Suprapubic skin (tissue), 4 donors: Measurements from ENCODE around the gene C1orf226. TPM values are rescaled to one million over a fixed set of nuclear protein-coding genes. Genes with fewer than 3 reads are reported as not detected.
"Not testable (repeated sequence)": the region's sequence is repeated elsewhere in the genome, so short reads cannot be mapped to it uniquely, and the experiment has no call there.

Source experiments
- DNase-seq, 2 donors: peaks; one replicate each; pipeline ENCODE4 v3.0.0-alpha.2; 2019; ENCODE audit warnings: low spot score in 2 of 2
- H3K27ac ChIP-seq: fragments of 200-600 bp; sonication (generic); one replicate; pipeline ENCODE4 v1.5.1; 2019
- H3K27me3 ChIP-seq: fragments of 200-600 bp; sonication (generic); one replicate; pipeline ENCODE4 v1.5.1; 2019
- H3K36me3 ChIP-seq: fragments of 200-600 bp; sonication (generic); one replicate; pipeline ENCODE4 v1.5.1; 2019
- H3K4me1 ChIP-seq: fragments of 200-600 bp; sonication (generic); one replicate; pipeline ENCODE4 v1.5.1; 2019
- H3K4me3 ChIP-seq: fragments of 200-600 bp; sonication (generic); one replicate; pipeline ENCODE4 v1.5.1; 2019; ENCODE audit warnings: mild to moderate bottlenecking
- H3K9me3 ChIP-seq: fragments of 200-600 bp; sonication (generic); one replicate; pipeline ENCODE4 v1.5.1; 2019
- EP300 ChIP-seq: sonication (generic); formaldehyde crosslinking; IDR thresholded peaks from one replicate; pipeline ENCODE4 v1.6.1; 2017; ENCODE audit warnings: antibody characterized with exemption
- POLR2A ChIP-seq, 2 donors: fragments of 450-650 bp; IDR thresholded peaks; one replicate each; pipeline ENCODE4 v1.6.1; 2017; ENCODE audit warnings: antibody characterized with exemption in 2 of 2, mild to moderate bottlenecking in 2 of 2, moderate library complexity in 2 of 2
- POLR2AphosphoS5 ChIP-seq, 3 donors: sonication (generic); formaldehyde crosslinking; IDR thresholded peaks; one replicate each; pipeline ENCODE4 v1.6.1; 2017; ENCODE audit warnings: antibody characterized with exemption in 3 of 3
- WGBS: methylation state at CpG from one replicate; pipeline ENCODE4 v1.1.5; 2018; 5-methylcytosine and 5-hydroxymethylcytosine counted together
- total RNA-seq, 4 donors: library from RNA; depleted of rRNA; stranded (reverse); fragments of >200 nt; gene quantifications; one replicate each; pipeline ENCODE4 v1.1.0, GENCODE V29; 2016
- TF ChIP-seq, protein P1 (sequence below), 2 donors: fragments of 200-600 bp in 1 of 2; fragments of 450-650 bp in 1 of 2; sonication (generic) in 1 of 2; IDR thresholded peaks; one replicate each; pipeline ENCODE4 v1.5.1; 2016 to 2019; ENCODE audit warnings: antibody characterized with exemption in 2 of 2, mild to moderate bottlenecking in 1 of 2, moderate library complexity in 1 of 2

C1orf226 gene
- total RNA-seq, 4 donors from 2014 or later, result 3.1 to 14.0 (median 8.9) TPM

DNA sequence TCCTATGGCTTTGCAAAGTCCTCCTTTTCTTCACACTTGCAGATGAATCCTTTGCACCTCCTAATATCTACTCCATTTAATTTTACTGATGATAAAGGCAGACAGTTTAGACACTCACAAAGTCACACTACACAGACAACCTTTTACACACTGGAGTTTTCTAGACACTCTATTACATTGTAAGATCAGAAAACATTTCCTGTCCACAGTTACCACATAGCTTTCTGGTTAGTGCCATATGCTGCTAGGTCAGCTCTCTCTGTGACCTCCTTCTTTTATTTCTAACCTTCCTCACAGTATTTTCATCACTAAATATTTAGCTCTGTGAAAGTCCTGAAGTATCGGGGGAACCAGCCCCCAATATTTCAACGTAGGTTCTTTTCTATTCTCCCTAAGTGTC lies 25.3 kb downstream of the C1orf226 start:
- Histone ChIP-seq H3K4me3 (no peak overlapping the region), H3K4me1 (no peaks in the 10 kb centered on the region), H3K27me3 (peaks cover 2% of the 10 kb centered on the region), H3K36me3 (no peaks in the 10 kb centered on the region), H3K27ac (no peak overlapping the region), H3K9me3 (no peaks in the 10 kb centered on the region)
- 88% methylated on average over 2 of the region's 2 CpGs for WGBS
- DNase-seq, result no peak
- TF ChIP-seq POLR2A (IDR thresholded peaks at IDR 0.05), result no peak
- TF ChIP-seq, protein P1, sequence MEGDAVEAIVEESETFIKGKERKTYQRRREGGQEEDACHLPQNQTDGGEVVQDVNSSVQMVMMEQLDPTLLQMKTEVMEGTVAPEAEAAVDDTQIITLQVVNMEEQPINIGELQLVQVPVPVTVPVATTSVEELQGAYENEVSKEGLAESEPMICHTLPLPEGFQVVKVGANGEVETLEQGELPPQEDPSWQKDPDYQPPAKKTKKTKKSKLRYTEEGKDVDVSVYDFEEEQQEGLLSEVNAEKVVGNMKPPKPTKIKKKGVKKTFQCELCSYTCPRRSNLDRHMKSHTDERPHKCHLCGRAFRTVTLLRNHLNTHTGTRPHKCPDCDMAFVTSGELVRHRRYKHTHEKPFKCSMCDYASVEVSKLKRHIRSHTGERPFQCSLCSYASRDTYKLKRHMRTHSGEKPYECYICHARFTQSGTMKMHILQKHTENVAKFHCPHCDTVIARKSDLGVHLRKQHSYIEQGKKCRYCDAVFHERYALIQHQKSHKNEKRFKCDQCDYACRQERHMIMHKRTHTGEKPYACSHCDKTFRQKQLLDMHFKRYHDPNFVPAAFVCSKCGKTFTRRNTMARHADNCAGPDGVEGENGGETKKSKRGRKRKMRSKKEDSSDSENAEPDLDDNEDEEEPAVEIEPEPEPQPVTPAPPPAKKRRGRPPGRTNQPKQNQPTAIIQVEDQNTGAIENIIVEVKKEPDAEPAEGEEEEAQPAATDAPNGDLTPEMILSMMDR (IDR thresholded peaks at IDR 0.05), result no peak
- TF ChIP-seq EP300, result no peak
- TF ChIP-seq POLR2AphosphoS5 (IDR thresholded peaks at IDR 0.05), result no peak

DNA sequence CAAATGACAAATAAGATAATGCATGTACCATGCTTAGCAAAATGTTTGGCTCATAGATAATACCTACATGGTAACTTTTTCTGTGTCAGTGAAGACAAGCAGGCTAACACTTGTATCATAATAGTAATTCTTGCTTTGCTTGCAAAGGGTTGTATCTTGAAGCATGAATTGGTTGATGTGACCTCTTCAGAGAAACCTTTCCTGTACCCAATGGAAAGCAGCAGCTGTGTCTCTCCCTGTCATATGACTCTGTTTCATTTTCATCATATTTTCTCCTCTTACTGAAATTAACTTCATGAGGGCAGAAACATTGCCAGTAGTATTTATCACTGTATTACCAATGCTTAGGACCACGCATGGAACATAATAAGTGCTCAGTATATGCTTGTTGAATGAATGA lies 26.0 kb downstream of the C1orf226 start:
- Histone ChIP-seq H3K27me3 (no peaks in the 10 kb centered on the region), H3K27ac (no peak overlapping the region), H3K4me1 (no peaks in the 10 kb centered on the region), H3K4me3 (no peak overlapping the region), H3K9me3 (no peaks in the 10 kb centered on the region), H3K36me3 (no peaks in the 10 kb centered on the region)
- DNase-seq, result no peak
- no peak for TF ChIP-seq POLR2A (IDR thresholded peaks at IDR 0.05)
- 91% methylated on average over 1 of the region's 1 CpG for WGBS

DNA sequence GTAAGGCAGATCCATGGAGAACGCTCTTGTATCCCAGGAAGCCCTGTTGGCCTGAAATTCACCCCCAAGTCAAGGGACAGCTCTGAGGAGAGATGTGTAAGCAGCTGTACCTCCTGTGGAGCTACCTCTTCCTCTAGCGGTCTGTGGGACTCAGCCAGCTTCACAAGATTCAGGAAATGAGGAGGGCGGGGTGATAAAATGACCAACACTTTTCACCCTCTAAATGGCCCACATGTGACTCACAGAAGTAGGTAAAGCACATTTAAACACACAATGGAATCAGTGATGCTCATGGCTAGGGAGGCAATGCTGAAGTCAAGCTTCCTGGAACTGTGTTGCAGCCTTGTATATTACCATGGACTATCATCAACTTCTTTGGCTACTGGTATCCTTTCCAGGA lies 30.5 kb downstream of the C1orf226 start, which contains the start of gene SH2D1B:
Gene SH2D1B, minus strand, starts transcription at position 135 of the 400 bp plus-strand sequence. Its CDS starts 120 bp downstream, at position 15.
- no peaks in the 10 kb centered on the region for H3K9me3 ChIP-seq
- TF ChIP-seq, protein P1 (IDR thresholded peaks at IDR 0.05), result no peak
- TF ChIP-seq EP300 (no peak), POLR2A (IDR thresholded peaks at IDR 0.05) (no peak), POLR2AphosphoS5 (IDR thresholded peaks at IDR 0.05) (no peak)
- H3K36me3 ChIP-seq, result no peaks in the 10 kb centered on the region
- 89% methylated on average over 3 of the region's 3 CpGs for WGBS
- DNase-seq, result no peak
- H3K27ac ChIP-seq, result no peak within 1 kb of the TSS
- H3K4me3 ChIP-seq, result no peak within 1 kb of the TSS
- no peaks in the 10 kb centered on the region for H3K27me3 ChIP-seq
- H3K4me1 ChIP-seq, result no peaks in the 10 kb centered on the region

DNA sequence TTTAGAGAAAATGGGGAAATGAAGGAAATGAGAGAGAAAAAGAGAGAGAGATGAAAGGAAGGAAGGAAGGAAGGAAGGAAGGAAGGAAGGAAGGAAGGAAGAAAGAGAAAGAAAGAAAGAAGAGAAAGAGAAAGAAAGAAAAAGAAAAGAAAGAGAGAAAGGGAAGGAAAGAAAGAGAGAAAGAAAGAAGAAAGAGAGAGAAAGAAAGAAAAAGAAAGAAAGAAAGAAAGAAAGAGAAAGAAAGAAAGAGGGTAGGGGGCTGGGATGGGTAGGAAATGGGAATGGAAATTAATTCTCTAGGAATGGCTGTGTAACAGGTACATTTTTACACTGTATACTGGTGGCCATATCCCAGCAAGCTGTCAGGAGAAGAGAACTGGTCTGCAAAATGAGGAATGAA lies 34.7 kb downstream of the C1orf226 start:
- Histone ChIP-seq H3K9me3 (no peaks in the 10 kb centered on the region), H3K4me3 (no peak overlapping the region), H3K27ac (no peak overlapping the region), H3K4me1 (no peaks in the 10 kb centered on the region), H3K27me3 (no peaks in the 10 kb centered on the region), H3K36me3 (no peaks in the 10 kb centered on the region)
- no peak for DNase-seq
- no peak for TF ChIP-seq POLR2A (IDR thresholded peaks at IDR 0.05)
- TF ChIP-seq, protein P1 (IDR thresholded peaks at IDR 0.05), result no peak
- TF ChIP-seq EP300, result no peak
- TF ChIP-seq POLR2AphosphoS5 (IDR thresholded peaks at IDR 0.05), result no peak

DNA sequence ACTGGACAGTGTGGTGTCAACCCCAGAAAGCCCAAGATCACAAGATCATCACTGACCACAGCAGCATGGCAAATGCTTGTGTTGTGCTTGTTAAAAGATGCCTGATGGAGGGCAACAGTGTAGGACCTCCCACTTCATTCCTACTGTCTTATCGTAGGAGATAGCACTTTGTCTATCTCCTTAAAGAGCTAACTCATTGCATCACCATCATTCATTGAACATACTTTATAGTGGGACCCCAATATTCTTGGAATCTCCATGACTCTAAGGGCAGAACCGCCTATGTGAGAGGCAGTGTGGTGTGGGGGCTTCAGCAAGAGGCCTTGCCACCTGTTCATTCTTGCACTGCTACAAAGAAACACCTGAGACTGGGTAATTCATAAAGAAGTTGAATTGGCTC lies 35.4 kb downstream of the C1orf226 start:
- WGBS, result 93% methylated on average over 2 of the region's 2 CpGs
- no peak for TF ChIP-seq POLR2A (IDR thresholded peaks at IDR 0.05)
- TF ChIP-seq, protein P1 (IDR thresholded peaks at IDR 0.05), result no peak
- TF ChIP-seq POLR2AphosphoS5 (IDR thresholded peaks at IDR 0.05), result no peak
- no peak for TF ChIP-seq EP300

DNA sequence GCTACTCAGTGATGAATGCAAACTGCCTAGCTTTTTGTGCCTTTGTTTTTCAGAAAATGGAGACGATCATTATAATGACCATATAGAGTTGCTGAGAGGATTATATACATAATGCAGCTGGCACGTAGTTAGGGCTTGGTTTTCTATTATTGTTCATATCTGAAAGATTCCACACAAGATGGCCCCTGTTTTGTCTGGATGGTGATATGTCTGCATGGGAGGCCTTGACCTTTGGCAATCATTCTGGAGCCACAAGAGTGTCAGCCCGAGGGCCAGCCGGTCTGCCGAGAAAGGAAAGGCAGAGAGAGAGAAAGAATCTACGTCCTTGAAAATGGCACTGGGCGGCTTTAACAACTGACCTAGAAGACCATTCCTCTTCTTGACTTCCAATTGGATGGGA lies 36.1 kb downstream of the C1orf226 start:
- WGBS, result 92% methylated on average over 7 of the region's 7 CpGs
- Histone ChIP-seq H3K4me3 (no peak overlapping the region), H3K9me3 (no peaks in the 10 kb centered on the region), H3K4me1 (no peaks in the 10 kb centered on the region), H3K36me3 (no peaks in the 10 kb centered on the region), H3K27me3 (no peaks in the 10 kb centered on the region), H3K27ac (no peak overlapping the region)
- DNase-seq, result no peak
- TF ChIP-seq, protein P1 (IDR thresholded peaks at IDR 0.05), result no peak
- TF ChIP-seq POLR2AphosphoS5 (IDR thresholded peaks at IDR 0.05), result no peak
- TF ChIP-seq EP300, result no peak
- TF ChIP-seq POLR2A (IDR thresholded peaks at IDR 0.05), result no peak

More for the DNA sequence above, 35.4 kb downstream of the C1orf226 start:
- Histone ChIP-seq H3K27me3 (no peaks in the 10 kb centered on the region), H3K4me3 (no peak overlapping the region), H3K4me1 (no peaks in the 10 kb centered on the region), H3K9me3 (no peaks in the 10 kb centered on the region), H3K36me3 (no peaks in the 10 kb centered on the region), H3K27ac (no peak overlapping the region)
- no peak for DNase-seq

DNA sequence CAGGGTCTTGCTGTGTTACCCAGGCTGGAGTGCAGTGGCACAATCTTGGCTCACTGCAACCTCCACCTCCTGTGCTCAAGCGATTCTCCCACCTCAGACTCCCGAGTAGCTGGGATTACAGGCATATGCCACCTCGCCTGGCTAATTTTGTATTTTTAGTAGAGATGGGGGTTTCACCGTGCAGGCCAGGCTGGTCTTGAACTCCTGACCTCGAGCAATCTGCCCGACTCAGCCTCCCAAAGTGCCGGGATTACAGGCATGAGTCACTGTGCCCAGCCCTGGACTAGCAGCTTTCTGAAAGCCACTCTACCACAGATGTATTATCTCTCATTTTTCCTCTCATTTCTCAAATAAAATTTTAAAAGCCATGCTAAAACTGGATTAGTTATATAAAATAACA lies 37.1 kb downstream of the C1orf226 start:
- not testable (repeated sequence) for DNase-seq, H3K27ac ChIP-seq
- WGBS, result 81% methylated on average over 7 of the region's 7 CpGs

DNA sequence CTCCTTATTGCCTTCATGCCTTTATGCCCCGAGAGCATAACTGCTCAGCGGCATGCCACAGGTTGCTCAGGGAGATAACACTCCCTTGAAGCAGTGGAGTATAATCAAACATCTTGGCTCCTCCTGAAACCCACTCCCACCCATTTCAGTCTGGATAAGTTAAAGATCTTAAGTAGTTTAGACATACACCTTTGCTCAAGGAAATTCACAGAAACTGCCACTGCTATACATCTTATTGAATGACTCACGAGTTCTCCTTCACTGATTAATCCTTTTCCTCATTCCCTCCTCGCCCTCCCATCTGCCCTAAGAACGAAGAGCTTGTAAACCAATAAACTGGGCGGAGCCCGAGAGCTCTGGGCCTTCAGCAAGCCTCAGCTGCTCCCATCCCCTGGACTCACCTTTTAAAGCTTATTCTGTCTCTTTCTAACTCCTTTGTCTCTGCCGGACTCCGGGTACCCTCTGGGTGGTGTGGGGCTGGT lies 38.0 kb downstream of the C1orf226 start:
- H3K9me3 ChIP-seq, DNase-seq, H3K36me3 ChIP-seq, H3K4me3 ChIP-seq, H3K4me1 ChIP-seq, H3K27ac ChIP-seq, H3K27me3 ChIP-seq: not testable (repeated sequence)
- WGBS, result 53% methylated on average over 9 of the region's 9 CpGs

More for the DNA sequence above, 37.1 kb downstream of the C1orf226 start:
- H3K4me1 ChIP-seq, H3K4me3 ChIP-seq, H3K36me3 ChIP-seq, H3K27me3 ChIP-seq, H3K9me3 ChIP-seq: not testable (repeated sequence)
